Rectal smooth muscle tissue (tissue), 1 donor: ENCODE data around the gene SFTPB.
"Not testable (repeated sequence)": the region's sequence is repeated elsewhere in the genome, so short reads cannot be mapped to it uniquely, and the experiment has no call there.

ENCODE experiments used
- H3K27ac ChIP-seq: one replicate; pipeline ENCODE4 v1.7.0; 2013; ENCODE audit warnings: low read depth, low read length, inconsistent platforms
- H3K27me3 ChIP-seq: one replicate; pipeline ENCODE4 v1.7.0; 2013; ENCODE audit warnings: low read length; ENCODE audit not compliant: control insufficient read depth, insufficient read depth
- H3K36me3 ChIP-seq: one replicate; pipeline ENCODE4 v1.7.0; 2013; ENCODE audit warnings: low read length; ENCODE audit not compliant: control insufficient read depth, insufficient read depth
- H3K4me1 ChIP-seq: one replicate; pipeline ENCODE4 v1.7.0; 2013; ENCODE audit warnings: low read length; ENCODE audit not compliant: control insufficient read depth, insufficient read depth
- H3K4me3 ChIP-seq: one replicate; pipeline ENCODE4 v1.7.0; 2013; ENCODE audit warnings: low read length
- H3K9ac ChIP-seq: one replicate; pipeline ENCODE4 v1.7.0; 2013; ENCODE audit warnings: low read length

The SFTPB gene

GRCh38 chr2:85668857-85669142 lies 801 bp upstream of the SFTPB start:
- Histone ChIP-seq H3K27me3 (no peaks in the 10 kb centered on the region), H3K9ac (no peak overlapping the region), H3K36me3 (no peaks in the 10 kb centered on the region), H3K4me3 (no peak overlapping the region), H3K4me1 (no peaks in the 10 kb centered on the region), H3K27ac (no peak overlapping the region)

GRCh38 chr2:85667561-85668008 lies 414 bp downstream of the SFTPB start:
- Histone ChIP-seq H3K9ac (no peak overlapping the region), H3K27me3 (no peaks in the 10 kb centered on the region), H3K27ac (no peak overlapping the region), H3K36me3 (no peaks in the 10 kb centered on the region), H3K4me3 (no peak overlapping the region), H3K4me1 (no peaks in the 10 kb centered on the region)

- Histone ChIP-seq H3K27me3 (no peaks in the 10 kb centered on the region), H3K9ac (no peak overlapping the region), H3K36me3 (no peaks in the 10 kb centered on the region), H3K4me3 (no peak overlapping the region), H3K27ac (no peak overlapping the region), H3K4me1 (no peaks in the 10 kb centered on the region)
Measured at GRCh38 chr2:85666435-85667316, 1.3 kb downstream of the SFTPB start.

GRCh38 chr2:85666016-85666415 lies 2.0 kb downstream of the SFTPB start:
- Histone ChIP-seq H3K27me3 (no peaks in the 10 kb centered on the region), H3K27ac (no peak overlapping the region), H3K9ac (no peak overlapping the region), H3K4me3 (no peak overlapping the region), H3K4me1 (no peaks in the 10 kb centered on the region), H3K36me3 (no peaks in the 10 kb centered on the region)

GRCh38 chr2:85665264-85665937 lies 2.6 kb downstream of the SFTPB start:
- Histone ChIP-seq H3K4me1 (no peaks in the 10 kb centered on the region), H3K4me3 (no peak overlapping the region), H3K36me3 (no peaks in the 10 kb centered on the region), H3K9ac (no peak overlapping the region), H3K27me3 (no peaks in the 10 kb centered on the region), H3K27ac (no peak overlapping the region)

GRCh38 chr2:85663594-85664565 lies 4.1 kb downstream of the SFTPB start:
- Histone ChIP-seq H3K9ac (no peak overlapping the region), H3K4me3 (no peak overlapping the region), H3K4me1 (no peaks in the 10 kb centered on the region), H3K27ac (no peak overlapping the region), H3K36me3 (no peaks in the 10 kb centered on the region), H3K27me3 (no peaks in the 10 kb centered on the region)

GRCh38 chr2:85662899-85663593 lies 5.0 kb downstream of the SFTPB start:
- no peaks in the 10 kb centered on the region for H3K4me1 ChIP-seq
- H3K4me3 ChIP-seq = no peak overlapping the region
- no peaks in the 10 kb centered on the region for H3K36me3 ChIP-seq
- H3K27ac ChIP-seq = peak overlapping the region; percentile 8
- no peak overlapping the region for H3K9ac ChIP-seq
- no peaks in the 10 kb centered on the region for H3K27me3 ChIP-seq

- Histone ChIP-seq H3K27ac (no peak overlapping the region), H3K4me1 (no peaks in the 10 kb centered on the region), H3K36me3 (no peaks in the 10 kb centered on the region), H3K9ac (no peak overlapping the region), H3K4me3 (no peak overlapping the region), H3K27me3 (no peaks in the 10 kb centered on the region)
Measured at GRCh38 chr2:85661139-85661858, 6.7 kb downstream of the SFTPB start.

- Histone ChIP-seq H3K36me3 (no peaks in the 10 kb centered on the region), H3K27ac (no peak overlapping the region), H3K27me3 (no peaks in the 10 kb centered on the region), H3K9ac (no peak overlapping the region), H3K4me1 (no peaks in the 10 kb centered on the region), H3K4me3 (no peak overlapping the region)
Measured at GRCh38 chr2:85660725-85661124, 7.3 kb downstream of the SFTPB start.

GRCh38 chr2:85660301-85660700 lies 7.7 kb downstream of the SFTPB start:
- H3K4me3 ChIP-seq, H3K9ac ChIP-seq, H3K27ac ChIP-seq, H3K27me3 ChIP-seq, H3K4me1 ChIP-seq, H3K36me3 ChIP-seq: not testable (repeated sequence)

- Histone ChIP-seq H3K9ac (no peak overlapping the region), H3K27me3 (no peaks in the 10 kb centered on the region), H3K4me1 (no peaks in the 10 kb centered on the region), H3K36me3 (no peaks in the 10 kb centered on the region), H3K27ac (no peak overlapping the region), H3K4me3 (no peak overlapping the region)
Measured at GRCh38 chr2:85659324-85659981, 8.5 kb downstream of the SFTPB start.
